Measurements from ENCODE around the gene CUBN. TPM values are rescaled to one million over a fixed set of nuclear protein-coding genes. Genes with fewer than 3 reads are reported as not detected.
"Not testable (repeated sequence)": the region's sequence is repeated elsewhere in the genome, so short reads cannot be mapped to it uniquely, and the experiment has no call there.

Gene CUBN
- total RNA-seq, 1 donor from 2014 or later: 2.0 TPM

DNA sequence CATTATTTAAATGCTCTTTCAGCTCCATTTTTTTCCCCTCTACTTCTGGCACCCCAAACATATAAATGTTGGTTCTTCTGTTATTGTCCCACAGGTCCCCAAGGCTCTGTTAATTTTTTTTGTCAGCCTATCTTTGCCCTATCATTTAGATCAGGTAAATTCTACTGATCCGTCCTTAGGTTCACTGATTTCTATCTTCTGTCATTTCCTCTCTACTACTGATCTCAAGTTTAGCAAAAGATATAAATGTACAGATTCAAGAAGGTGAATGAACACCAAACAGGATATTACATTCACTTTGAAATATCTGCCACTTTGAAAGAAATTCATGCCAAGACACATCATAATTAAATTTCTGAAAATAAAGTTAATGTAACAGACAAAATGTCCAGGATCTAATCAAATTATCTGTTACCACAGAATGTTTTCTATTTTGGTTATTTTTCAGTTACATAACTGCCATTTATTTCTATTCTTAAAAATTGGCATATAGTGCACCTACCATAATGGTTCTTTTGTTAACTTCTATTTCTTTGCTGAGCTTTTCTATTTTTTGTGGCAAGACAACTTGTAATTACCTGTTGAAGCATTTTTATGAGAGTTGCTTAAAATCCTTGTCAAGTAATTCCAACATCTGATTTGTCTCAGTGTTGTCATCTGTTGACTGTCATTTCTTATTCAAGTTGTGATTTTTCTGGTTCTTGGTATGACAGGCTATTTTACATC is 12.1 kb upstream of the CUBN start:
- no peak for DNase-seq (ENCODE audit: low read depth, low spot score)

GRCh38 chr10:17140386-17140761 is 10.8 kb upstream of the CUBN start:
- DNase-seq (ENCODE audit: low read depth, low spot score): no peak

GRCh38 chr10:17138460-17139042 is 8.9 kb upstream of the CUBN start:
- DNase-seq (ENCODE audit: low read depth, low spot score): no peak

- no peak for DNase-seq (ENCODE audit: low read depth, low spot score)
Observed at GRCh38 chr10:17134737-17135260, 5.2 kb upstream of the CUBN start.

GRCh38 chr10:17134282-17134681 is 4.7 kb upstream of the CUBN start:
- DNase-seq (ENCODE audit: low read depth, low spot score): no peak

- DNase-seq (ENCODE audit: low read depth, low spot score): no peak
Observed at GRCh38 chr10:17128261-17128660, 1.4 kb downstream of the CUBN start.

GRCh38 chr10:17126327-17126726 is 3.3 kb downstream of the CUBN start:
- no peak for DNase-seq (ENCODE audit: low read depth, low spot score)

GRCh38 chr10:17125206-17125893 is 4.3 kb downstream of the CUBN start:
- no peak for DNase-seq (ENCODE audit: low read depth, low spot score)

- DNase-seq (ENCODE audit: low read depth, low spot score): no peak
Observed at GRCh38 chr10:17123961-17124360, 5.7 kb downstream of the CUBN start.

DNA sequence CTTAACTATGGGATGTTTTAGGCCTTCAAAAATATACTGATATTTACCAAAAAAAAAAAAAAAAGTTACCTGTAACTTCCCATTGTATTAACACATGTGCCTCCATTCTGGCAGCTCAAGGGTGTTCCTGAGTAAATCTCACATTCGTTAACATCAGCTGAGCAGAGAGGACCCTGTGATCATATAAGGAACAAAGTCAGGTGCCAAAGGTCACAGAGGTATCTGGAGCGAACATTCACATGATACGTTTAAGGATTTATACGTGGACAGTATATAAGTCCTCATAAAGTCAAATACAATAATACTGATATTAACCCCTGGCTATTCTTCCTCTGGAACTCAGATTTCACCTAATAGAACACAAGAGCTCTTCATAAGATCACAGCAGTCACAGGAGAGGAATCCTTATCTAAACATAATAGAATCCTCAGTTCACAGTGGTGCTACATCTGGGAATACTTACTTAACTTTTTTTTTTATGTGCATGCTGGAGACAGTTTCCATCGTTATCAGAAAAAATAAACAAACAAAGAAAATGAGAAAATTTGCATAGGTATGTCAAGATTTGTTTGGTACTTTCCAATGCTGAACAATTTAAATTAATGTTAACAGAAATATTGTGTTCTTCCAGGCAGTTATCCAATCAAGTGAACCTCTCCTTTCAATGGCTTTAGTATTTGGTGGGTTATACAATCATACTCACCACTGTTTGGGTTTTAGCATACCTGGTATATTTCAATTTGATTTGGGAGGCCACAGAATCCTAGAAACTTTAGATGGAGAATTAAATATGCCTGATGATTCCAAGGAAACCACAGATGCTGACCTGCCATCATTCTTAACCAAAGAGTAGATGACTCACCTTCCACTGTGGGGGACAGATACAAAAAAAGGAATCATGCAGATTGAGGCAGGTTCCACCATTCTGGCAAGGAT is 6.6 kb downstream of the CUBN start:
- no peak for DNase-seq (ENCODE audit: low read depth, low spot score)

DNA sequence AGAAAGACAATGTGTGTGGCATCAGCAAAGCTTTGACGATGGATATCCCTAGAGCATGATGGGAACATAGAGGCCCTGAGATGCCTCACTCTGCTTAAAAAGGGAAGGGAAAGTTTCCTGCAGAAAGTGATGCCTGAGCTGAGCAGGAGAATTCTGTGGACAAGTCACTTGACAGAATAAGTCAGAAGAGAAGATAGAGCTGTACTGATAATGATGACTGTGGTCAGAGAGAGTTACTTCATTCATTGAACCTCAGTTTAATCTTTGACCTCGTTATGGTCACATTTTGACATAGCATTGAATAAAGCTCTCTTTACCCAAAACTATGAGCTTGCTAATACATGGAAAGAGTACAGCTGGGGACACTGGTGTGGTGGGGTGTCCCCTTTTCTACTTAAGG is 7.6 kb downstream of the CUBN start:
- no peak for DNase-seq (ENCODE audit: low read depth, low spot score)

DNA sequence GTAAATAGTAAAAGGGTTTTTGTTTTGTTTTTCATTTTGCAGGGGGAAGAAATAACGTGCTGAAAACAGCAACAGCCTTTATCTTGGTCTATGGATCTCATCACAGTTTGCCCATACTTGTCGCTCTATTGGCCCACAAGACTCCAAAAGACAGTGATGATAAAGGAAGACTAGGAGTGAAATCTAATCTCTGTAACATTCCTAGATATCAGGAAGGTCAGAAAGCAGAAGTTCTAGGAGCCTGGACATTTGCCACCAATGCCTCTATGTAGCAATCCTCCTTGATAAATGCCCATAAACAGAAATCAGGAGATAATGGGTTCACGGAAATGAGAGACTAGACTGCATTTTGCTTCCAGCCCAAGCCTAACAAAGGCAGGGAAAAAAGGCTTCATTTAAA is 8.9 kb downstream of the CUBN start:
- DNase-seq (ENCODE audit: low read depth, low spot score): no peak

- no peak for DNase-seq (ENCODE audit: low read depth, low spot score)
Observed at GRCh38 chr10:17119845-17120244, 9.8 kb downstream of the CUBN start.

DNA sequence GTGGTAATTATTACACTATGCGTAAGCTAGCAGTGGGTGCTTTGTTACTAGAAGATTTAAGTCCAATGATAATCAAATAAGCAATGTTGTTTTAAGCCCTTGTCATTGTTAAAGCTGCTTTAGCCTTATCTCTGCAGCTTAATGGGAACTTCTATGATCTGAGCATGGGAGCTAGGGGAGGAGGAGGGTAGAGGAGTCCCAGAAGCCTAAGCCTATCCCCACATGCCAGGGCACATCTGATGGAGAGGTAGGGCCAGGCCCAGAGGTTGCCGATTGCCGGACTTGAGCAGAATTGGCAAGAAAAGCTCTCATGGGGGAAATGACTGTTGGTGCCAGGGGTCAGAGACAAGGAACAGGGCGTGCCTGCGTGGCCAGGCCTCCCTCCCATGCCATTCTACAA is 13.4 kb downstream of the CUBN start:
- DNase-seq (ENCODE audit: low read depth, low spot score): no peak

GRCh38 chr10:17115683-17116082 is 13.9 kb downstream of the CUBN start:
- no peak for DNase-seq (ENCODE audit: low read depth, low spot score)

DNA sequence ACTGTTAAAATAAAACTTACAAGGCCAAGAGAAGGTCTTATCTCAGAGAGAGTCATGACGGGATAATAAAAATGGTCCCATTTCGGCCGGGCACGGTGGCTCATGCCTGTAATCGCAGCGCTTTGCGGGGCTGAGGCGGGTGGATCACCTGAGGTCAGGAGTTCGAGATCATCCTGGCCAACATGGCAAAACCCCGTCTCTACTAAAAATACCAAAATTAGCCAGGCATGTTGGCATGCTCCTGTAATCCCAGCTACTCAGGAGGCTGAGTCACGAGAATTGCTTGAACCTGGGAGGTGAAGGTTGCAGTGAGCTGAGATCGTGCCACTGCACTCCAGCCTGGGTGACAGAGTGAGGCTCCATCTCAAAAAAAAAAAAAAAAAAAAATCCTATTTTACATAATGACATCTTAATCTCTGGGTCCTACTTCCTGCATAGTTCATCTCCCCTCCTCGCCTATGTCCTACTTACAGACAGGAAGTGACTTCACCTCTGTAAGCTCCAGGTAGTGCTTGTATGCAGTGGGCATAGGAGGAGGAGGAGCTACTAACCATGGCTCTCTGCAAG is 14.7 kb downstream of the CUBN start:
- DNase-seq (ENCODE audit: low read depth, low spot score): not testable (repeated sequence)

GRCh38 chr10:17113889-17114540 is 15.6 kb downstream of the CUBN start:
- DNase-seq (ENCODE audit: low read depth, low spot score): no peak

DNA sequence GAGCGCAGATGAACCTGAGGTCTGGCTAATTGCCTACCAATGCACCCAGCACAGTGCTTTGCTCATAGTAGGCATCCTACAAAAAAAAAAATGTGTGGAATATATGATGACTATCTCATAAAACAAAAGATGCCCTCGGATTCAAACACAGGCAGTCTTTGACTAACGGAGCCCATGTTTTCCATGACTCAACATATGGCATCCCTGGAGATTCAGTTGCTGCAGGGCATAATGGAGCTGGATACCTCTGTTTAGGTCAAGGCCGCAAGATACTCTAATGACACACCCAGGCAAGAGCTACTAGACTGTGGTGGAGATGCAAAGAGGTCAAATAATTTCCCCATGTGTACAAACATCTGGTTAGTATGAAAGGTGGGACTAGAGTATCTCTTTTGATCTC is 16.3 kb downstream of the CUBN start:
- DNase-seq (ENCODE audit: low read depth, low spot score): no peak

GRCh38 chr10:17112566-17112965 is 17.0 kb downstream of the CUBN start:
- DNase-seq (ENCODE audit: low read depth, low spot score): no peak

DNA sequence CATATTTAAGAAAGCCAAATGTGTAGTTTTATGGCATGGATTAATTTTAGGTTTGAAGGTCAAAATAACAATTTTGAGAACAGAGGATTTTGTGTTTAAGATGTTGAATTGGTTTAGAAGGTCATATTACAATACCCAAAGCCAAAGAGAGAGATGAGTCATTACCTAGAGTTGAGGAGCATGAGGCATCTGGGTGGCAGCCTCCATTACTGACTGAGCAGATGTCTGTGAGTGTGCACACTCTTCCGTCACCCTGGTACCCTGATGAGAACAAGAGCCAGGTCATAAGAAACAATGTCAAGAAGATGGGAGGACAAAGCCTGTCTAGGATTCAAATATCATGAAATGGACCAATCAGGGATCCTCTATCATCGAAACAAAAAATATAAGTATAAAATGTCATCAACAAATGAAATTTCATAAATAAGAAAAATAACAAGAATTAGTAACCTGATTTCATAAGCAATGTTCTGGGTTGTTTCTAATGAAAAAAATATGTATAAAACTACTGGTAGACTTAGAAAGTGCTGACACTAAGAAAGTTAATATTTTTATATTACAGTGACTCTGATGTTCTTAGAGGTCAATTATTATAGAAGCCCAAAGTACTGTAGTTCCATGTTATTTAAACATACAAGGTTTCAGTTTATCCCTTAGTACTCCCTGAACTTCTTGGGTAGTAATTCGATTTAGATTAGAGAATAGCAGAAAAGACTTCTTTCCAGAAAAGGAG is 20.0 kb downstream of the CUBN start:
- DNase-seq (ENCODE audit: low read depth, low spot score): no peak

Data from pulmonary artery endothelial cell (primary cell).